ENCODE results near the gene FAM200B.

DNA sequence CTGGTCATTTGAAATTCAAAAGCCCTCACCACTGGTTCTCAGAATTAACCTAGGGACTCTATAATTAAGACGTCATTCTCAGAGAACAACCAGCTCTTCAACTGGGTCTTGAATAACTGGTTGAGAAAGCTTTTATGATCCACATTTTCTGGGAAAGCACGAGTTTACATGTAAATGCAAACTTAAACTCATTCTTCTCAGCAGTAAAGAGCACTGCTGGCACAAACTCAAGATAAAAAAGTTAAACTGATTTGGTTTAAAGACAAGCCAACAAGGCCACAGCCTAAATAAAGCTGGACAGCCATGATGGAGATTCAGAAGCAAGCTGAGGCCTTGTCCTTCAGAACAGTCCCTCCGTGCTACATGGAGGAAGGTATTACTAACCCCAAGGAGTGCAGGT is 34.5 kb downstream of the FAM200B start:
- TF ChIP-seq, protein P1, sequence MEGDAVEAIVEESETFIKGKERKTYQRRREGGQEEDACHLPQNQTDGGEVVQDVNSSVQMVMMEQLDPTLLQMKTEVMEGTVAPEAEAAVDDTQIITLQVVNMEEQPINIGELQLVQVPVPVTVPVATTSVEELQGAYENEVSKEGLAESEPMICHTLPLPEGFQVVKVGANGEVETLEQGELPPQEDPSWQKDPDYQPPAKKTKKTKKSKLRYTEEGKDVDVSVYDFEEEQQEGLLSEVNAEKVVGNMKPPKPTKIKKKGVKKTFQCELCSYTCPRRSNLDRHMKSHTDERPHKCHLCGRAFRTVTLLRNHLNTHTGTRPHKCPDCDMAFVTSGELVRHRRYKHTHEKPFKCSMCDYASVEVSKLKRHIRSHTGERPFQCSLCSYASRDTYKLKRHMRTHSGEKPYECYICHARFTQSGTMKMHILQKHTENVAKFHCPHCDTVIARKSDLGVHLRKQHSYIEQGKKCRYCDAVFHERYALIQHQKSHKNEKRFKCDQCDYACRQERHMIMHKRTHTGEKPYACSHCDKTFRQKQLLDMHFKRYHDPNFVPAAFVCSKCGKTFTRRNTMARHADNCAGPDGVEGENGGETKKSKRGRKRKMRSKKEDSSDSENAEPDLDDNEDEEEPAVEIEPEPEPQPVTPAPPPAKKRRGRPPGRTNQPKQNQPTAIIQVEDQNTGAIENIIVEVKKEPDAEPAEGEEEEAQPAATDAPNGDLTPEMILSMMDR (IDR thresholded peaks at IDR 0.05), result no peak
- TF ChIP-seq POLR2AphosphoS5 (IDR thresholded peaks at IDR 0.05), result no peak
